NCI-H345 (cell line): ENCODE measurements around the gene PHF20.
"Not testable (repeated sequence)": the region's sequence is repeated elsewhere in the genome, so short reads cannot be mapped to it uniquely, and the experiment has no call there.

Experiments used
- DNase-seq: peaks from one replicate; lab custom pipeline; 2025; lab: John Stamatoyannopoulos, UW

The PHF20 gene

DNA sequence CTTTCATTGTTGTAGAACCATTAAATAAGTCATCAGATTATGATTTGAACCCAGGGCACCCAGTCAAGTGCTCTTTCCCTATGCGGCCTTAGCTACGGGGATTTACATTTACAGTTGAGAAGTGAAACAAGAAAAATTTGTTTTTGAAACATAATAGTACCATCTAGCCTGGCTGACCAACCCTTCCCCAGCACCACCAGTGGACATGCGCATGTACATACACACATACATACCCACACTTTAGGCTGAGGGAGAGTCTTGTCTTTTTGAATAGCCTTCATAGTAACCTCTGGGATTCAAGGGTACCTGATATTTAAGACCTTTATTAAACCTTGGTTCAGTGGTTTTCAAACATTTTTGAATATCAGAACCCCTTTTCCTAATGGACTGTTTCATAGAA is 148.7 kb downstream of the PHF20 start:
- no peak for DNase-seq

DNA sequence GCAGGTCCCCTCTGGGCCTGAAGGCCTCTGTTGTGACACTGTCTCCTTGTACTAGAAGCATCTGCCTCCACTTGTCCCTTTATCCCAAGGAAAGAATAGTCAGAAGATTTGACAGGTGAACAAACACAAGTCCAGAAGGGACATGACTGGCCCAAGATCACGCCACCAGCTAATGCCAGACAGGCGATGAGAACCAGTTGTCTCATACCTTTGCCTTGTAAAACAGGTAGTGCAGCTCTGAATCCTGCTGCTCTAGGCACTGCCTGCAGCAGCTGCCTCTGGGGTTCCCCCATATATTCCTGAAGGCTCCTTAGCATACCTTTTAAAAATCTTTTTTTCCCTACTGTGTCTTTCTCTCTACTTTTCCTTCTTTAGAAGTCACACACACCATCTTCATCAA is 157.5 kb downstream of the PHF20 start:
- DNase-seq: no peak

DNA sequence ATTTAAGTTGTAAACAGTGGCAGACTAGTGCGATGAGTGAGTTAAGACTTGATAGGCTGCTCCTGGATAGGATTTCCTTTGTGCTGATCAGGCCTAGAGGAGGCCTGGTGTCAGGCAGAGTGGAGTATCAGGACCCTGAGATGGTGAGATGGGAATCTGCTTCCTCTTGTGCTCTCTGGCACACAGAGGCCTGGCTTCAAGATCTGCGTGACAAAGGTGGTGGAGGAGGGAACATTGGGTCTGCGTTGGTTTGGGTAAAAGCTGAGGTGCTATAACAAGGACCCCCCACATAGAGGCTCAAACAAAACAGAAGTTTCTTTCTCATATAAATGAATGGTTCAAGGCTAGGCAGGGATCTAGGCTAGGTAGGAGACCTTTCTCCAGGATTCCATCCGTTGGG is 162.2 kb downstream of the PHF20 start:
- DNase-seq: no peak

DNA sequence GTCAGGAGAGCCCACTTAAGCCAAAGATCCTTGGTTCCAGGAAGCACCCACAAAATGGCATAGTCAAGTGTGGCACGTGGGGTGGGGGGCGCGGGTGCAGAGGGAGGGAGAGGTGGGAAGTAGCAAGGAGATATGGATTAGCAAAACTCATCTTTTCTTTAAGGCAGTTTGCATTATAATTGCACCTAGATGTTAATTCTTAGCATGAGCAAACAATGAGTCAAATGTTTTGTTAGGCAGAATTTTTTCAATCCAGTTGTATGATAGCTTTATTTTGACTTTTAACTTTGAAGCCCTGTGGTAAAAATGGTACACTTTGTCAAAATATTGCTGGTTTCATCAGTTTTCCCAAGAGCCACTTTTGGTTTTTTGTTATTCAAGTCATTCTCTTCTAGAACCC is 167.4 kb downstream of the PHF20 start:
- no peak for DNase-seq

DNA sequence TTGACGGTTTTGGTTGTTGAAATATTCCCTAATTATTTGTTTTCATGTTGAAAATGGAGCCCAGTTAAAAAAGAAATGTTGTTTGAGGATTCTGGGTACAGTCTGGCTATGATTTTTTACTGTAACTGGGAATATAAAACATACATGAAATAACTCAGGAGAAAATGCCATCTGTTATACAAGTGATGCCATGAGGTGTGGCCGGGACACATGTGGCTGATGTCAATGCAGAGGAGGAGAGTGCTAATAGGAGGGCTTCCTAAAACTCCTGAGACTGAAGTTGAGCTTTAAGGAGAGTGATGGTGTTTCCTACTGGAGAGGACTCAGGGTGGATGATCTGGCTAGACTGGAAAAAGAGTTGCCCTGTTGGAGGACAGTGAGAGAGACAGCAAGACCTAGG is 169.8 kb downstream of the PHF20 start:
- no peak for DNase-seq

DNA sequence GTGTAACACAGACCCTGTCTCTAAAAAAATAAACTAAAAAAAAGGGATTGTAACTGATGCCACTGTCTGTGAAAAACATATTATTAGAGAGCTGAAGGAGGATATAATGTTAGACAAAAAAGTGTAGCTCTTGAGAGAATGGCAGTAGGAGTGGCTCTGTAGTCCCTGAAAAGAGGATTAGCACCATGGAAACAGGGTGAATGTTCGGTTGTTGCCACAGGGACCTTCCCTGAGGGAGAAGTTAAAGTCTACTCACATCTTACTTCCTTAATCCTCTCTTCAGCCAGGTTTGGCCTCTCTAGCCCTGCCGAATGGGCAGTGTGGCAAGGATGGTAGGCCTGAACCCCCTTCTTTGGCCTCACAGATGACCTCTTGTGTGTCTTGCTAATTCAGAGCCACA is 170.4 kb downstream of the PHF20 start:
- no peak for DNase-seq

DNA sequence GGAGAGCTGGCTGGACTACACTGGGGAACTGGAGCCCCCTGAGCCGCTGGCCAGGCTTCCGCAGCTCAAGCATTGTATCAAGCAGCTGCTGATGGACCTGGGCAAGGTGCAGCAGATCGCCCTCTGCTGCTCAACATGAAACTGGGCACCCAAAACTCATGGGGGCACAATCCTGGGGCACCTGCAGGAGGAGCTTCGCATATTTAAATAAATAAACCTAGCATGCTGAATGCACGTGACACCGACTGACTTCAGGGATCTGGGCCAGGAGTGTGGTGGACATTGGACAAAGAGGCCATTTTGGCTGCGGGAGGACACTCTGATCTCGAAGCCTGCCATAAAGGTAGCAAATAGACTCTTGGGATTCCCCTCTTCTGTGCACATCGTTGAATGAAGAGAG is 175.7 kb downstream of the PHF20 start:
- DNase-seq: peak; percentile 38

DNA sequence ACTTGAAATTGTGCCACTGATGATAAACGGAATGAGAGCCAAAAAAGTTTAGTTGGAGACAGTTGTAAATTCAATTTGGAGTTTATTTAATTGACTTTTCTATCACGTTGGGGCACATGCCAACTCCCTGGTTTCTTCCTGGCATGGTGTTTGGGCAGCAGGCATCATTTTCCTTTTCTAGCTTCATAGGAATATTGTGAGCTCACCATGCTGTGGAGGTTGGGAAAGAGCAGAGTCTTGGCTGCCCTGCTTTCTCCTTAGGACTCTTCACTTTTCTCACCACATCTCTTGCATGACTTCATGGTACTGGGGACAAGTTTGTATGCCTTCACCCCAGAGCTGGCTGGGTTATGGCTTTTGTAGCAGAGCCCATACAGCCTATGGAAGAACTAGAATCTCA is 176.1 kb downstream of the PHF20 start:
- no peak for DNase-seq

DNA sequence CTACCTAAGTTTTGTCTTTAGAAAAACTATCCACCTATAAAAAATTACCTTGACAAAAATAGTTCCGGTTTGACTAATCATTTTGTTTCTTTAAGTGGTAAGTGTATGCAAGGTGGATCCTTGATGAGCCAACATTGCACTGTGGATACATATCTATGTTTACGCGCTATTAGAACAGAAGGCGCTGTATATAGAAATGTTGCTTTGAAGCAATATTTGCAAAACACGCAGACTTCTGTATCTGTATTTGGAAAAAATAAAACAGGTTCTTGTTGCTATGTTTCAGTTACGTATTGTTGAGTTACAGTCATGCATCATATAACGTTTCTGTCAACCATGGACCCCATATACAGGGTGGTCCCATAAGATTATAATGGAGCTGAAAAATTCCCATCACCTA is 178.3 kb downstream of the PHF20 start:
- DNase-seq: no peak

DNA sequence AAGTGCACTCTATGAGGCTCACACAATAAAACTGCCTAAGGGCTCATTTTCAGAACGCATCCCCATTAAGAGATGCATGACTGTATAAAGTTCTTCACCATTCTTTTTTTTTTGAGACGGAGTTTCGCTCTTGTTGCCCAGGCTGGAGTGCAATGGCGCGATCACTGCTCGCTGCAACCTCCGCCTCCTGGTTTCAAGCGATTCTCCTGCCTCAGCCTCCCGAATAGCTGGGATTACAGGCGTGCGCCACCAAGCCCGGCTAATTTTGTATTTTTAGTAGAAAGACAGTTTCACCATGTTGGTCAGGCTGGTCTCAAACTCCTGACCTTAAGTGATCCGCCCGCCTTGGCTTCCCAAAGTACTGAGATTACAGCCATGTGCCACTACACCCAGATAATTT is 180.3 kb downstream of the PHF20 start:
- not testable (repeated sequence) for DNase-seq

DNA sequence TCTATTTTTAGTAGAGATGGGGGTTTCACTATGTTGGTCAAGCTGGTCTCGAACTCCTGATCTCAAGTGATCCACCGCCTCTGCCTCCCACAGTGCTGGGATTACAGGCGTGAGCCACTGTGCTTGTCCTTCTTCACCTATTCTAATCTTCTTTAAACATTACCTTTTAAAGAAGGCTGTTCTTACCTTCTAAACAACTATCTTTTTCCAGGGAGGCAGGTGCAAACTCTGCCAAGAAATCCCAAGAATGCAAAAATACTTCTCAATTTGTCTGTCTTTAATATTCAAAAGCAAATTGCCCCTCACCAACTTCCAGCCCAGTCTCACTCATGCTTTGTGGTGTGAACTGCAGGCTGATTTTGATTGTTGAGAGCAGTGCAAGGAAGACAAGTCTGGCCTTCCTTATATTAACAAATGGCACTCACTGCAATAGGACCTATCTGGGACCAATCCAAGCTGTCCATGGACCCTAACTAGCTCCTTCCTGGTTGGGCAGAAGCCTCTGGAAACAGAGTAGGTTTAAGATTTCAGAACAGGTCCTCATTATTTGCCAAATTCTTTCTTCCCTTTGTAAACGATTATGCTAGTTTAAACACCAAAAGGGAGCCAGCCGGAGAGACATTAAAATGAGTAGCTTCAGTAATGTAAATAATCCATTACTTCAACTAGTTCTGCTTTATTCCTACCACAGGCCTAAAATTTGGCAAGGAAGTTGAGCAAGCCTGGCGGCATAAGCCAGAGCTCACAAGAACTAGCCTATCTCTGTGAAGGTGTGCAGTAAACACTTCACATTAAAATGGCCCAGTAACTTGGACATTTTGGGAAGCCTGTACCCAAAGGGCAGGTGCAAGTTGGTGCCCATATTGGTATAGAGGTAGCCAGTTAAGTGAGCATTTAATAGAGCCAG is 180.9 kb downstream of the PHF20 start:
- peak; percentile 9 for DNase-seq

DNA sequence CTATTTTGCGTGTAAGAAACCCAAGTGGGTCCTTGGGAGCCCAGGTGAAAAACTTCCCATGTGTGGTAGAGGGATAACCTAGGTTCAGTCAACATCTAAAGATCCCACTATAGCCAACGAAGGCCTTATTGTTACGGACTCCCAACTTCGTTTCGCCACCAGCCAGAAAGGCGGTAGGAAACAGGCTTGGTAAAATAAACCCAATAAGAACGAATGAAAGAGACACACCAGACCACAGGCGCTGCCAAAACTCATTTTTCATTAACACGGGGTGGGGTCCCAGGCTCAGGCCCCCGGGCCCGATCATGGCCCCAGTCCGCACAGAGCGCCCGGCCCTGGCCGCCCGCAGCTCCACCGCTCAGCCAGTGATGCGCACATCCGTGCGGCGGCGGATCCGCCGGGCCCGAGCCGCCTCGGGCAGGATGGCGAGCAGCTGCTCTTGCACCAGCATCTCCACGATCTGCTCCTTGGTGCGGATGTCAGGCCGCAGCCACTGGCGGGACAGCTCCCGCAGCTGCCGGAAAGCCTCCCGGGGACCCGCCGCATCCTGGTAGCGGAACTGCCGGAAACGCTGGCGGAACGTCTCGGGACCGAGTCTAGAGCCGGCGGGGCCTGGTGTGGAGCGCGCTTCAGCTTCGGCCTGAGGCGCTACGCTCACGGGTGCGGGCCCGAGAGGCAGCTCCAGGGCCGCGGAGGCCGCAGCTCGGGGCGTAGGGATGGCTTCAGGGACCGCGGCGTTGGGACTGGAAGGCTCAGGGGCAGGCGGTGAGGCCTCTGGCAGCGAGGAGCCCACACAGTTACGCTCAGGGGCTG is 181.8 kb downstream of the PHF20 start:
- peak; percentile 47 for DNase-seq

DNA sequence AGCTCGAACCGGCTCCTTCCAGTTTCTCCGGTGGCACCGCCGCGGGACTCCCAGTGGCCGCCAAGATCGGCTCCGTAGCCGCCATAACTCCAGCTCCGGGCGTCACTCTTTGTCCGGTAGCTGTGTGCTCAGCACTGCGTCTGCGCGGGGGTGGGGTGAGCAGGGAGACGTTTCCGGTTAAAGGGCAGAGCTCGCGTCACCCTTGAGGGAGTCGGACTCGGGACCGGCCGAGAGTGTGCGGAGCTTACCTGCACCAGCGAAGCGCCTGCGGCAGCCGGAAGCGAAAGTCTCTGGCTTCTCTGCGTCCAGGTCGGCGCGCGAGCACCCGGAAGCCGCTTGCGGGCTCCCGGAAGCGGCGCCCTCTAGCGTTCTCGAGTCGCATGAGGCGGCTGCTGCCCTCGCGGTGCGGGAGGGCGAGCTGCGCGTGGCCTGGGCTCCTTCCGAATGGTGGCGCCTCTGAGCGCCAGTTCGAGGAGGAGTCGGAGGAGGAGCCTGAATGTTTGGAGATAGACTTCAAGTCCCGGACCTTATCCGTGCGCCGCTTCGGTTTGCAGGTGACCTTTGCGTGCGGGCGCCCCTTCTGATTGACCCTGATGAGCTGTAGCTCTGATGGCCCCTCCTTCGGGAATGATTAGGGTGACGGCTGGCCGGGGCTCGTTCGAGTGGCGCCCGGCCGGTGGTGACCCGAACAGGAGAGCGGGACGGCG is 182.5 kb downstream of the PHF20 start, which contains the start of gene SCAND1:
Gene SCAND1 (minus strand): TSS at position 303 of the 707 bp plus-strand sequence. CDS start 218 bp downstream, at position 85.
- DNase-seq: peak; percentile 99

DNA sequence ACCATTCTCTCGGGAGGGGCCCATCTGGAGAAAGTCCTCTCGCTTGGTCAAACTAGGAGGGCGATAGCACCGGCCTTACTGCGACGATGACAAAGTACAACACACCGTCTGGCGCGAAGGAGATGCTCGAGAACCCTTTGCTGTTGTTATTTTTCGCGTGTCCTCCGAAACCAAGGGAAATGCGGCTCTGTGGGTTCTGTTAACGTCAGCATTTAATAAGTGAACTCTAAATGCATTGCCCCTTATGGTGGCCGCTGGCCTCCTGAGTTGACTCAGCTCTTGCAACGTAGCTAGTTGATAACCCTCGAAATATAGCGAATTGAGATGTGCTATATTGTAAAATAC is 183.1 kb downstream of the PHF20 start:
- DNase-seq: peak; percentile 53

DNA sequence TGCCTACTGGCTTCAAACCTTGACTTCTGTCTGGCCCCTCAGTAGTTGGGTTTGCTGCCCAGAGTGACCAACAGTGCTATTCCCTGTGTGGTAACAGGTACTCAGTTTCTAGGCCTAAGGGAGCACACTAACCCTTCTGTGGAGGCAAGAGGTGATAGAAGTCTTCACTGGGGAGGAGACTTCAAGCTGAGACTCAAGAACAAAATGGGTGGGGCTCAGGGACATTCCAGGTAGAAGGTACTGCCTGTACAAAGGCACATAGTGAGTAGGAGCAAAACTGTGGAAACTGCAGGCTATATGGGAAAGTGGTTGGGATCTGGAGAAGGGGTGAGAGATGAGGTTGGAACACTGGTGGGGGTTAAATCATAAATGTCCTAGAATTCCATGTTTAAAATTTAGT is 184.8 kb downstream of the PHF20 start:
- DNase-seq: no peak

DNA sequence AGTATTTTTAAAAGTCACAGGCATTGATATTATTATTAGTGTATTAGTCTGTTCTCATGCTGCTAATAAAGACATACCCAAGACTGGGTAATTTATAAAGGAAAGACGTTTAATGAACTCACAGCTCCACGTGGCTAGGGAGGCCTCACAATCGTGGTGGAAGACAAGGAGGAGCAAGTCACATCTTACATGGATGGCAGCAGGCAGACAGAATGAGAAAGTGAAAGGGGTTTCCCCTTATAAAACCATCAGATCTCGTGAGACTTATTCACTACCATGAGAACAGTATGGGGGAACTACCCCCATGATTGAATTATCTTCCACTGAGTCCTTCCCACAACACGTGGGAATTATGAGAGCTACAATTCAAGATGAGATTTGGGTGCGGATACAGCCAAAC is 187.5 kb downstream of the PHF20 start:
- not testable (repeated sequence) for DNase-seq

DNA sequence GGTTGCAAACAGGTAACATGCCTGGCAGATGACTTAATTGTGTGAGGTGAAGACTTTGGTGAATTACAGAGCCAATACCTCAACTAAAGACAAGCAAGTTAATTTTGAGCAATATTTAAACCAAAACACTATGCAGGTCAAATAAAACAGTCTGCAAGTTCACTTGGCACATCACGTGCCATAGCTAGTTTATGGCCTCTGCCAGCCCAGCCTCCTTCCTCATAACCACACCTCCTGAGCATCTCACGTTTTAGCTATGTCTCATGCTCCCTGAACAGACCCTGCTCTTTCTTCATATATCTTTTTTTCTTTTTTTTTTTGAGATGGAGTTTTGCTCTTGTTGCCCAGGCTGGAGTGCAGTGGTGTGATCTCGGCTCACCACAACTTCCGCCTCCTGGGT is 192.1 kb downstream of the PHF20 start:
- no peak for DNase-seq

DNA sequence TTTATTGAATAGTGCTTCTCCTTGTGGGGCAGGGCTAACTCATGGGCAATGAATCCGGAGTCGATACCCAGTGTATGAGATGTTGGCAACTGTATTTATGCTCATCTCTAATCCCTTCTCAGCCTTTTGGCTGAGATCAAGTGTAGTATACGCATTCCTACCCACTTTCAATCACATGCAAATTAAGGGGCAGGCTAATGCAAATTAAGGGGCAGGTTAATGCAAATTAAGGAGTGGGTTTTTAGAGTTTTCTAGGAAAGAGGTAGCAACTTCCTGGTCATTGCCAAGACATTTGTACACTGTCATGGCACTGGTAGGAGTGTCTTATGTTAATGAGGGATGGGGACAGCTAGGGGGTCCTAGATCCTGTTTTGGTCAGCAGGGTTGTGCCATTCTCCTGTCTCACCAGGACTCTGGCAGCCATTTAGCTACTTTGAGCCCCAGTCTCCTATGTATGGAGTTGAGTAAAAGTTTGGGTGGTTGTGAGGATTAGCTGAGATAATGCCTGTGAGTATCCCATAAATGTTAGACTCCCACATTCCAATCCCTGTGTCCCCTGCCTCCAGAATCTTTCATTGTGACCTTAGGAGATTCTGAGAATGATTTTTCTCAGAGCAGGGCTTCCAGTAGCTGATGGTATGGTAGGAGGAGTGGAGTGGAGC is 196.3 kb downstream of the PHF20 start, which contains the start of gene CNBD2:
Gene CNBD2 (plus strand): TSS at position 612 of the 662 bp plus-strand sequence. CDS start 173 bp downstream, outside the sequence.
- no peak for DNase-seq

DNA sequence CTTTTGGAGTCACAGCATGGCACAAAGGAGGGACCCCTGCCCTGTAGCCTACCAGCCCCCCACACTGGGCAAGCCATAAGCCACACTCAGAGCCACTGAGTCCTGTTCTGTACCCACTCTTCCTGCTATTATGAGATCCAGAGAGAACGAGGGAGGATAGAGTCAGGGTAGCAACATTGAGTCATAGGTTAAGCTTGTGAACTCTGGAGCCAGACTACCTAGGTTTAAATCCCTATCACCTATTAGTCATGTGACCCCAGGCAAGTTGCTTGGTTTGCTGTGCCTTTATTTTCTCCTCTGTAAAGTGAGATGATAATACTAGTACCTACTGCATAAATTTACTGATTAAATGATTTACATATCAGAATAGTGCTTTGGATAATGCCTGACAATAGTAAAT is 197.1 kb downstream of the PHF20 start:
- no peak for DNase-seq

DNA sequence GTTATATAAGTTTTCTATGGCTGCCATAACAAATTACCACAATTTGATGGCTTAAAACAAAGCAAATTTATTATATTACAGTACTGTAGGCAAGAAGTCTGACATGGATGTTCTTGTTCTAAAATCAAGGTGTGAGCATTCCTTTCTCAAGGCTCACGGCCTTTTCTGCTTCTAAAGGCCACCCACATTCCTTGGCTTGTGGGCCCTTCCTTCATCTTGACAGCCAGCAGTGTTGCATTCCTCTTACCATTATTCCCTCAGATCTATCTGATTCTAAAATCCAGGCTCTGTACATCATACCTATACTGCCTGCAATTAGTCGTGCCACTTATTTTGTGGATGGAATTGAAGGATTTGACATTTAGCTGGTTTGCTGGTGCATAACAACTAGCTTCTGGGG is 200.2 kb downstream of the PHF20 start:
- no peak for DNase-seq

DNA sequence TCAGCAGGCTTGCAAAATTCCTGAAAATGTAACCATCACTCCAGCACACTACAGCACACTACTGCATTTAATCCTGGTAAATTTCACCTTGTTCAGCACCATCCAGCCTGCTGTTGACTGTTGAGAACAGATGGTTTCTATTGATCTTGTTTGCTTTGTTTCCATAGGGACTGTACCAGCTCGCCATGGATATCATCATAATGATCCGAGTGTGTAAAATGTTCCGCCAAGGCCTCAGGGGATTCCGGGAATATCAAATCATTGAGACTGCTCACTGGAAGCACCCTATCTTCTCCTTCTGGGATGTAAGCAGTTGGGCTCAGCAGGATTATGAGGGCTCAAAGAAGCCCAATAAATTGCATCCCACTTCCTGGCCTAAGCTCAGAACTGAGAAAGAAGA is 200.6 kb downstream of the PHF20 start:
- DNase-seq: peak; percentile 22

DNA sequence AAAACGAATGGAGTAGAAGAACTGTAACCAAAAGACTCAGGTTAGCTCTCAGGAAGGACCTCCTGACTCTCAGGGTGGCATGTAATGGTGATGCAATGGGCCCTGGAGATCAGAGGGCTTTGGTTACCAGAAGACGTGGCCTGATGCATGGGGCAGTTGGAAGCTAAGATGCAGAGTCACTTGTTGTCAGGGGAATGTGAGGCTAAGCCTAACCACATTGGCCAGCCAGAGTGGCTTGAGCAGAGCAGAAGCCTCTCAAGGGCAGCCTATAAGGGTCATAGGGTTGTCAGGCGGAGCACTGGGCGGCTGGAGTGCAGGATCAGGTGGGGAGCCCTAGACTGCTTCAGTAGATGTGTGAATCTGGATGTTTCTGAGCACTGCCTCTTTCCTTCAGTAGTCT is 202.4 kb downstream of the PHF20 start:
- no peak for DNase-seq
